Activated CD8-positive, alpha-beta memory T cell treated with anti-CD3 and anti-CD28 coated beads for 1 hour (primary cell): ENCODE results near the gene SLC39A11.

Experiments
- DNase-seq, 2 donors: peaks; one replicate each; pipeline ENCODE4 v3.0.0-alpha.2; 2020; ENCODE audit warnings: low read depth in 1 of 2; ENCODE audit errors: extremely low read depth in 1 of 2

SLC39A11 gene

DNA sequence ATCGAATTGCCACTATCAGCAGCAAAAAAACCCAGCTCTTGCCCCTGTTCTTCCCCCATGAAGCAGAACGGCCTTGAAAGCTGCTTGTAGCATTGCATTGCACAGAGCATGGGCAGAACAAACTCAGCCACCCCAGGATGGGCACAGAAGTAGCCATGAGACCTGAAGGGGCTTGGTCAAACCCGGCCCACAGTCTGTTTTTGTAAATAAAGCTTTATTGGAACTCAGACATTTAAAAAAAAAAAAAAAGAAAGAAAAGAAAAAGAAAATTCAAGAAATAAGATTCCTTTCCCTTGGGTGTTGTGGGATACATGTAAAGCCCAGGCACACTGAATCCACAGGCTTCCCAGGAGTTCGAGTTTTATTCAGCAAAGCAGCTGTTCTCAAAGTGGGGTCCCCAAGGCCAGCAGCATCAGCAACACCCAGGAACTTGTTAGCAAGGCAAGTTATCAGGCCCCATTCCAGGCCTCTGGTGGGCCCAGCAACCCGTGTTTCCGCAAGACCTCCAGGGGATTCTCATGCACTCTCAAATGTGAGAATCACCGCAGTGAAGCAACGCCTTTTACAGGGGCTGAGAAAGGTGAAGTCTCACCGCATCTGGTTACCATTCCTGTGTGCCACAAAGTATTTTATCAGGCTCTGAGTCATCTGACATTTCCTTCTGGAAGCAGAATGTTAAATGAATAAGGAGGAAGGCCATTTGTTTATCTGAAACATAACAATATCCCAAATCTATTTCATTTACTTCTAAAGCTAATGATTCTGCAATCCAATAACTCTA is 108.2 kb downstream of the SLC39A11 start:
- no peak for DNase-seq

DNA sequence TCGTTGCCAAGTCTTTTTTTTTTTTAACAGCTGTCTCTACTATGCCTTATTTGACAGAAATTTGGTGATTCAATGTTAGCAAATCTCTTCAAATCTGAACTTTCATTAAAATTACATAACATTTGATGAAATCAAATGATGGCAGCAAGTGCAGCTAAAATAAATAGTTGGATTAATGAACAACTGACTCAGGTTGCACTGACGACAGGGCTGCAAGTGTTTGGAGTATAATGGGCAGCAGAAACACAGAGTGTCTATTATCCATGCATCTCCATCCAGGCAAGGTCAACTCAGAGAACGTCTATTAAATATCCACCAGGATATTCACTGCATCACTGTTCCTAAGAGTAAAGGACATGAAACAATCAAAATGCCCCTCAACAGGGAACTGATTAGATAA is 109.8 kb downstream of the SLC39A11 start:
- DNase-seq: no peak

DNA sequence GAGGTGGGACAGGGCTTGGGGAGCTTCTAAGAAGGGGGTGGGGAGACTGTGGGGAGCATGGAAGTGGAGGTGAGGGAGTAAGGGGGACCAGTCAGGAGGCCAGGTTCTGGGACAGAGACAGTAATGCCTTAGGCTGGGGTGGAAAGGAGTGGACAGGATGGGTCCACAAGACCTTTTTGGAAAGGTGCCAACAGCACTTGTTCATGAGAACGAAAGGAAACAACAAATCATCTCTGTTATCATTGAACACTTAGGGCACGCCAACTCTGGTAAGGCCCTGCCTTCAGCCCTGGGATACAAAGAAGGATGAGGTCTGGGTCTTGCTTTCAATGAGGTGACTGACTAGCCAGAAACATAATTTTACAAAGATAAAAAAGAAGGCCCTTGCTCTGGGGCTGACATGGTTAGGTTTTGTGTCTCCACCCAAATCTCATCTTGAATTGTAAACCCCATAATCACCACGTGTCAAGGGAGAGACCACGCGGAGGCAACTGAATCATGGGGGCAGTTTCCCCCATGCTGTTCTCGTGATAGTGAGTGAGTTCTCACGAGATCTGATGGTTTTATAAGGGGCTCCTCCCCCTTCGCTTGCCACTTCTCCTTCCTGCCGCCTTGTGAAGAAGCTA is 113.8 kb downstream of the SLC39A11 start:
- DNase-seq: no peak

DNA sequence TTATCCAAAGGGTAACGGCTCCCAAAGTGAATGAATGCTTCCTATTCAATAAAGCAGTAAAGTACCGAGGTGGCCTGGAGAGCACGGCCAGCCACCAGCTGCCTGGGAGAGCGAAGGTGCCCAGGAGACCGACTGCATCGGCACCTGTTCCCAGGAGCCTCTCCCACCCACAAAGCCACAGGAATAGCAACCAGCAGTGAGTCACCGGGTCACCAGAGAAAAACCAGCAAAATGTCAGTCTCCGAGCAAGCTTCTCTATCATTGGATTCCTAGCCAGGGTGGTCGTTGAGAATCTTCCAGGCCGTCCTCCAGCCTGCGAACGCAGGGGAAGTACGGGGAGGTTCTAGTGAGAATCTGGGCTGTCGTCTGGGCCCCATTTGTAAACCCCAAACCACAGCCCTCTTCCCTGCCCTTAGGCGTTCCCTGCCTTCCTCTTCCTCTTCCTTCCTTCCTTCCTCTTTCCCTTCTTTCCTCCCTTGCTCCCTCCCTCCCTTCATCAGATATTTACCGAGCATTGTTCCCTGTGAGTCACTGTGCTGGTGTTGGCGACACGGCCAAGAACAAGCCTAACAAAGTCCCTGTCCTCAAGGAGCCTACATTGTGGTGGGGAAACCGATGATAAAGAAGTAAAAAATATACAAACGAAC is 114.6 kb downstream of the SLC39A11 start:
- no peak for DNase-seq

DNA sequence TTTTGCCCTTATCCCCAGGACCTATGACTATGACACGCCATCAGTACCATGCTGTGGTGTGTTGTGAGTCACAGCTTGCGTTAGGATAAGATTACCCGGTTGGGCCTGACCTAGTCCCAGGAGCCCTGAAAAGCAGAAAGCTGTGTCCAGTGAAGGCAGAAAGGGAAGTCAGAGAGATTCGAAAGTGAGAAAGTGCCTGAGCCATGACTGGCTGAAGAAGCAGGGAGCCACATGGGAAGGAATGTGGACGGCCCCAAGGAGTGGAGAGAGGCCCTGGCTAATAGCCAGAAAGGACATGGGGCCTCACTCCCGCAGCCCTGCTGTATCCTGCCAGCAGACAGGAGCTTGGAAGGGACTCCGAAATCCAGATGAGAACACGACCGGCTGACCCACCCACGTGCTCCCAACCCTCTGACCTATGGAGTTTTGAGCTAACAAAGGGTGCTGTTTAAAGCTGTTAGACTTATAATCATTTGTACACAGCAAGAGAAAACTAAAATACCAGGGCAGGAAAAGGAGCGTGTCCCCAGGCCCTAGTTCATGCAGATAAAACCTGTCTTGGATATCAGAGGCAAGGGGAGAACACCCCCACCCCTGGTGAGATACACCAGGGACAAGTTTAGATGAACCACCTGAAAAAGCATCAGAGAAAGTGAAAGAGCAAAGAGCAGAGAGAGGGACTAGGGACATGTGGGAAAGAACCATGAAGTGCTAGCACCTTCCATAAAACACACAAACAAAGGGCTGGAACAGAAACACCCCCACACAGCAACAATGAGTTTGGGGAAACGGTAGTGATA is 115.3 kb downstream of the SLC39A11 start:
- DNase-seq: no peak

DNA sequence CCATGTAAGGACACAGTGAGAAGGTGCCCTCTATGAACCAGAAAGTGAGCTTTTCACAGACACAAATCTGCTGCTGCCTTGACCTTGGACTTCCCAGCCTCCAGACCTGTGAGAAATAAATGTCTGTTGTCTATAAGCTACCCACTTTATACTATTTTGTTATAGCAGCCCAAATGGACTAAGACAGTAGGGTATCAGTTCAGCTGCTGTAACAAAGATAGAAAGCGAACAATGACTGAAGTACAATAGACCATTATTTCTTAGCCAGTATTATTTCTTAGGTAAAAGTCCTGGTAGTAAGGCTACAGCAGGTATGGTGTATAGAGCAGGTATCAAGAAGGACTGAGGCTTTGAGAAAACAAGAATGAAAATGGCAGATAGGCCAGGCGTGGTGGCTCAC is 117.0 kb downstream of the SLC39A11 start:
- DNase-seq: no peak

DNA sequence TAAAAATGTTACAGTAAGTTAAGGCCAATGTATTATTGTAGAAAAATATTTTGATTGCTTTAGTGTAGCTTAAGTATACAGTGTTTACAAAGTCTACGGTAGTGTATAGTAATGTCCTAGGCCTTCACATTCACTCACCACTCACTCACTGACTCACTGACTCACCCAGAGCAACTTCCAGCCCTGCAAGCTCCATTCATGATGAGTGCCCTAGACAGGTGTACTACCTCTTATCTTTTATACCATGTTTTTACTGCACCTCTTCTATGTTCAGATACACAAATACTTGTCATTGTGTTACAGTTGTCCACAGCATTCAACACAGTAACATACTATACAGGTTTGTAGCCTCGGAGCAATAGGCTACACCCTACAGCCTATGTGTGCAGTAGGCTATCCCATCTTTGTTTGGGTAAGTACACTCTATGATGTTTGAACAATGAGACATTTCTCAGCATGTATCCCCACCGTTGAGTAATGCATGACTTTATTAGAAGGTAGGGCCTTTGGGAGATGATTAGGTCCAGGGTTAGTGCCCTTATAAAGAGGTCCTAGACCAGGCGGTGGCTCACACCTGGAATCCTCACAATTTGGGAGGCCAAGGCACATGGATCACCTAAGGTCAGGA is 117.8 kb downstream of the SLC39A11 start:
- no peak for DNase-seq

DNA sequence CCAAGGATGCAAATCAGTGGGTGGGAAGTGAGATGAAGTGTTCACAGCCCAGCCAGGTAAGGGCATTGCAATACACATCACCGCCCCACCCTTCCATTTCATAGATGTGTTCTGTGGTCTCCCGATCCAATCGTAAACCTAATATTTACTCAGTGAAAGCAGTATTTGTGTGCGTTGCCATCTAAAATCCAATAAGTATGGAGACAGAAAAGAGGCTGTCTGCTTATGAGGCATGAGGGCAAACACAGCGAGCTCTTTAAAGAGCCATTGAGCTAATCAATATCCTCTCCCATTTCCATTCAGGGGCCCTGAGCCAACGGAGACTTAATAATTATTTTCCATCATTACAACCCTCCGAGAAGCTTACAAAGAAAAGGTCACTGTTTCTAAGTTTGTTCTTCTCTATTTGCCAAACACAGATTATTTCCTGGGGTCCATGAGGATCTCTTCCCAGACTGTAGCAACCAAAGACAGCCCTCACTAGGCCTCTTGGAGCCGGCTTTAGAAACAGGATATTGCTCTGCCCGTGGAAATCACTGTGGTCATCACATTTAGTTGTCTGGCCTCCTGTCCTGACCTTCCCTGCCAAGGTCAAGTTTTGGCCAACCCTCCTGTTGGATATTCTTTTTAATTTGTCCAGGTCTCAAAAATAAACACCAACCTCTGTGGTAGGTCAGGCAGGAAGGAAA is 120.1 kb downstream of the SLC39A11 start:
- DNase-seq: no peak

DNA sequence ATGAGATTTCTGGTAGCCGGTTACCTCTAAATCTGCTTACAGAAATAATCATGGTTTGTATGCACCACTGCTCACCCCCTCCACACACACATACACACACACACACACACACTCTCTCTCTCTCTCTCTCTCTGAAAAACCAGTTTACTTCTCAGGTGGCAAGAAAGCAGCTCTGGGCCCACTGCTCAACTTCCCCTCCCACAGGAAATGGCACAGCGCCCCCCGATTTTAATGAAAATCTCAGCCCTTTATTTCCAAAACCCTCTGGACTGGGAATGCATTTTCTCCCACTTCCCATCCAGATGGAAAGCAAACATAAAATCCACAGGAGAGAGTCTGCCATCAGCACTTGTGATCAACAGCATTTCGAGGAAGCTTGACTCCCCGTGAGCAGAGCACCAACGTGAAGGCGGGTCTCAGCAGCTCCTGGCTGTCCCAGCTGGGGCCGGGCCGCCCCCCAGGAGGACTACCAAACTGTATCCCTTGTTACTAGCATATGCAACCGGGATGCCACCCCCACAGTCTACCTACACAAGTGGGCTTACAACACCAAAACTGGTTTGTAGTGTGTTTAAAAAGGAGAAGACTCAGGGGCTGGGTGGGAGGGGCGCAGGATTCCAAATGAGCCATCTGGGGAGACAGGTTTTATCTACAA is 121.1 kb downstream of the SLC39A11 start:
- no peak for DNase-seq

DNA sequence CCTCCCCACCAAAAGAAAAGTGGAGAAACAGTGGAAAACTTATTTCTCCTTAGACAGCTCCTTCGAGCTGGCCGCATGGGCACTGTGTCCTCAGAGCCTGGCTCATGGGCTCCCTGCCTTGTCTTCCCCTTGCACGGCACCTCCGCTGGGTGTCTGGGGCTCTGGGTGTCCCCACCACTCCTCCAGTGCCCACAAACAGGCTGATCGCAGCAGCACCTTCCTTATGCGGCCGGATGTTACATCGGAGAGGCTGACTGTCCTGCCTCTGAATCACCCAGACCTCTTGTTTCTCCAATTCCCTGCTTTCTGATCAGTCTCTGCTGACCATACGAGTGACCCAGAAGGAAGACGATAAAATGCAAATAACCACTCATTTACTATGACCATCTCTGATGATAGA is 121.7 kb downstream of the SLC39A11 start:
- DNase-seq: no peak

DNA sequence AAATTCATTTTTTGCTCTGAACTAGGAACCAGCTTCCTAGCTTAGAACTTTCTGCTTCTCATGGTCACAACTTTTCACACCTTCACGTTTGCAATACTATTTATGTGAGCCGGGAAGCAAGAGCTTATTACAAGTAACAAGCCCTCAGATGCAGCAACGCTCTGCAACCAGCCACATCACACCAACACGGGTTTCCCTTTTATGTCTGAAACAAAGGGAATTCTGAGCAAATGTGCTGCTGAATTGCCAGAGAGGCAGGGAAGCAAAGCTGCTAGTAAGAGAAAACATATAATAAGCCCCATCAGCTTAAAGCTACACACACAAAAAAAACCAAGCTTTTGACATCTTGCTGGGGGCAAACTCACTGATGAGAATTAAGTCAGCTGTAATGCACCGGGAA is 122.2 kb downstream of the SLC39A11 start:
- no peak for DNase-seq

DNA sequence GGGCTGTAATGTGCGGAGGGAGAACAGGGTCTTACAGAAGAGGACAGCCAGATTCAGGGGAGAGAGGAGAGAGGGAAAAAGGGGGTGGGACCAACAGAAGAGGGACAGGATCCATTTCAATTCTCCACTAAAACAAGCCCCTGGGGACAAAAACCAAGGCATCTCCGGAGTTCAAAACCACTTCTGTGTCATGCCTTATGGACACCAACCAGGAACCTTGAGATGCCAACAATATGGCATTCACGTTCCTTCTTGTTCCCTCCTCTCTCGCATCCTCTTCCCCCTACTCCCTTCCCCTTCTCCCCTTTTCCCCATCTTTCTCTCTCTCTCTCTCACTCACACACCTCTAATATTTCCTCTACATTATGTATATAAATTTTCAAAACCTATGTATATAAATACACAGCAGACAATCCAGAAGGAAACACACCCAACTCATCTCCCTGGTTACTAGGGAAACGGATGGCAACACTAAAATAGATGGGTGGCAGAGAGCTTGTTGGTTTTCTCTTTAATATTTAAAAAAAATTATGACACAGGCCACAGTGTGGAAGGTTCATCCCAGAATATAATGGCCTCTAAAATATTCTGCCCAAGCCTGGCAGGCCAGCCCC is 123.1 kb downstream of the SLC39A11 start:
- DNase-seq: no peak

DNA sequence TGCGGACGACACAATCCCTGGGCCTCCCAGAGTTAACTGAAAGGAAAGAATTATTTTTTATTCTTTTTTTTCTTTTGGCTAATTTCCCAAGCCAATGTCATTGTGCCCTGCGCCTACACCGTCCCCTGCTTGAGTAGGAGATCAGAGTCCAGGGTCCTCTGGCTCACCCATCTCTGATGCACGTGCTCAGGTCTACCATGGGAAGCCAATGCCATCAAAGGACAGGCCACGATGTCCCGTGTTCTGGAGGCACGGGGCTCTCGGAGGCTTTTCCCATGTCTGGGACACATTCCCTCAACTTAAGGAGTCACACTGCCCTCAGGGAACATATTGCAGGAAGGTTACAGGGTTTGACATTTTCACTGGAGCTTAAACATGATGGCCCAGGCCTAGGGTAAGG is 123.7 kb downstream of the SLC39A11 start:
- no peak for DNase-seq

DNA sequence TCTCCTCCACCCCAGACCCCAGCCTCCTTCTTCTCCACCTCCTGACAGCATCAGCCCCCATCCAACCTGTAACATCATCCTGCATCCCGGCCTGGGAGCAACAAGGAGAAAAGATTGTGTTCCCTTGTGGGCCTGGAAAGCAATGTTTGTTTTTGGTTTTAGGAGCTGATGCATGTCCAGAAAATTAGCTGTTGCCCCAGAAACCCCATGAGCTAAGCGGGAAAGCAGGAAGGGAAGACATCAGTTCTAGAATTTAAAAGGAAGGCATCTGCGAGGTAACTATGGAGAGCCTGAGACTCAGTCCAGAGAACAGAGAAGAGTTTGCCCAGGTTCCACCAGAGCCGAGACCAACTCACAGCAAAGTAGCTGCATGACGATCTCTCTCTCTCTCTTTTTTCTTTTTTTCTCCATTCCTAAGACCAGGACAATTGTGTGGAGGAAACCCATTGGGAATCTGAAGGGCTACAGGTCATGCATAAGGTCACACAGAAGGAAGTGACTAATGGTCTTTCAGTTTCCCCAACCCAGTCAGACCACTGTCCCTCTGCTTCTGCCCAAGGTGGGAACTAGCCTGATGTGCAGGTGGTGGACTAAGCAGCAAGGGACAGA is 124.4 kb downstream of the SLC39A11 start:
- no peak for DNase-seq

DNA sequence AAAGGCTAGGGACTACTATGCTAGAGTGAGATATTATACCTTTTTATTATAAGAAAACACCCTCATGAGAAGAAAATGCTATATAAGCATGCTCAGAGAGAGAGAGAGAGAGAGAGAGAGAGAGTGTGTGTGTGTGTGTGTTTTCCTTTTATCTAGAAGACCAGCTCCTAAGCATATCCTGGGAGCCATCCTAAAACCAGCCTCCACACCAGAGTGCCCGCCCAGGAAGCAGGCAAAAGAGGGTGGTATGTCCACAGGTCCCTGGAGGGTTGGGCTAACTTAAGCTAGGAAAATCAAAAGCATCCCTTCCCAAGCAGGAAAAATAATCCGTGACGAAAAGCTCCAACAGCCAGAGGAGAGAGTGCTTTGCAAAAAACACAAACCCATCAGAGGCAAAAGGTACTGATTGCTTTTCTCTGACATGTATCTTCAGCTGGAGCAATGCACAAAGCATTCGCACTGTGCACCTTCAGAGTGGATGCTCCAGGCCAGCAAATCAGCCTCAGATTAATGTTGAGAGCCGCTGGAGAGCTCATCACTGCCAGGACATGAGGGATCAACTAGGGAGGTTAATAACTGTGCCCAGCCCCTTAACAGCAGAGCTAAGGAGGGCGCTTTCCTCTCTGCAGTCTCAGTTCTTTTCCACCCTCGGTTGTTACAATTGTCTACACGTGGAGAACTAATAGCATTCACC is 125.1 kb downstream of the SLC39A11 start:
- DNase-seq: no peak

DNA sequence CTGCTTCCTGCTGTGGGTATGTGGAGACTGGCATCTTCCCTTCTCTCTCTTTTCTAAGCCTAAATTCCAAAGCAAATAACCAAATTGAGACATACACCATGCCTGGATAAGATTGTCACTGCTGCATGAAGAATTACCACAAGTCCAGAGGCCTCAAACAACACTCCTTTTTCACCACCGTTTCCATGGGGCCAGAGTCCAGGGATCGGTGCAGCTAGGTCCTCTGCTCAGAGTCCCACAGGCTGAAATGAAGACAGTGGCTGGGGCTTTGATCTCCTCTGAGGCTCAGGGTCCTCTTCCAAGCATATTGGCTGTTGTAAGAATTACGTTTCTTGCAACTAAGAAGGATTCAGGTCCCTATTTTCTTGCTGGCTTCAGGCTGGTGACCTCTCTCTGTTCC is 130.4 kb downstream of the SLC39A11 start:
- no peak for DNase-seq

DNA sequence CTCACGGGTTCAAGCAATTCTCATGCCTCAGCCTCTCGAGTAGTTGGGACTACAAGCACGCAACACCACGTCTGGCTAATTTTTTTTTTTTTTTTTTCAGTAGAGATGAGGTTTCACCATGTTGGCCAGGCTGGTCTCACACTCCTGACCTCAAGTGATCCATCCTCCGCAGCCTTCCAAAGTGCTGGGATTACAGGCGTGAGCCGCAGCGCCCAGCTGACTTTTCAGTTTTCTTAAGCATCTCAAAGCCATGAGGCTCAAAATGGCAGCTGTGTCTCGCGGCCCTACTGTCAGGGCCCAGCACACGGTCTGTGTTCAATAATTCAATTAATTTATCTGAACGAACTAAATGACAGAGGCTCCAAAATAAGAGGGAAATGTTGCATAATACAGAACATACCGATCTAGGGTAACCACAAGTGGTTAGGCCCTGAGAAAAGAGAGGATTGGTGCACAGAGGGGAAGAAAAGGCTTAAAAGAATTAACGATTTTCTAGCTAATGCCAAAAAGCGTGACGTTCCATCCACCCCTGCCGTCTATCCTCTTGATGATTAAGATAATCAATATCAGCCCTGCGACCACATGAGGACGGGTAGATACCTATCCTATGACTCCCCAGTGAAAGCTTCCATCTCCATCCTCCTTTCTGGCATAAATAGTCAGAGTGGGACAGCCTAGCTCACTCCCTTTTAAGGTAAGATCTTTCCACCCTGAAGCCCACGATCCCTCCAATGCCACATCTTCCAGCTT is 136.9 kb downstream of the SLC39A11 start:
- no peak for DNase-seq

DNA sequence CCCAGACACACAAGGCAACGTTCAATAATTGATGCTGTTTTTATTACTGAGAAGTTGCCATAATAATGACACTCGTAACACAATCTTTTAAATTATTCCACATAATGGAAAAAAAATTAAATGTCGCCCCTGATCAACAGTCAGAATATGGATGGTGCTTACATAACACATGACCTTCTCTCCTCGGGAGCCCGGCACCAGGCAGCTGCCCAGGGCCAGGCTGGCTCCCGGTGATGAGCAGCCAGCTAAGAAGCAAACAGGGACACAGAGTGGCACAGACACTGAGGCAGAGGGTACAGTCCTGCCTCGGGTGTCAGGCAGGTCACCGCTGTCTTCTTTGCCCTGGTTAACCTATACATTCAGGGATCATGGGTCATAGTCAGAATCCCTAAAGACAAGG is 137.9 kb downstream of the SLC39A11 start:
- no peak for DNase-seq
